Fibroblast of the conjunctiva (primary cell): ENCODE results near the gene MEN1.
"Not testable (repeated sequence)": the region's sequence is repeated elsewhere in the genome, so short reads cannot be mapped to it uniquely, and the experiment has no call there.

Source experiments
- DNase-seq: peaks from one replicate; pipeline ENCODE4 v3.0.0-alpha.2; 2010; ENCODE audit warnings: low read depth

MEN1 gene

DNA sequence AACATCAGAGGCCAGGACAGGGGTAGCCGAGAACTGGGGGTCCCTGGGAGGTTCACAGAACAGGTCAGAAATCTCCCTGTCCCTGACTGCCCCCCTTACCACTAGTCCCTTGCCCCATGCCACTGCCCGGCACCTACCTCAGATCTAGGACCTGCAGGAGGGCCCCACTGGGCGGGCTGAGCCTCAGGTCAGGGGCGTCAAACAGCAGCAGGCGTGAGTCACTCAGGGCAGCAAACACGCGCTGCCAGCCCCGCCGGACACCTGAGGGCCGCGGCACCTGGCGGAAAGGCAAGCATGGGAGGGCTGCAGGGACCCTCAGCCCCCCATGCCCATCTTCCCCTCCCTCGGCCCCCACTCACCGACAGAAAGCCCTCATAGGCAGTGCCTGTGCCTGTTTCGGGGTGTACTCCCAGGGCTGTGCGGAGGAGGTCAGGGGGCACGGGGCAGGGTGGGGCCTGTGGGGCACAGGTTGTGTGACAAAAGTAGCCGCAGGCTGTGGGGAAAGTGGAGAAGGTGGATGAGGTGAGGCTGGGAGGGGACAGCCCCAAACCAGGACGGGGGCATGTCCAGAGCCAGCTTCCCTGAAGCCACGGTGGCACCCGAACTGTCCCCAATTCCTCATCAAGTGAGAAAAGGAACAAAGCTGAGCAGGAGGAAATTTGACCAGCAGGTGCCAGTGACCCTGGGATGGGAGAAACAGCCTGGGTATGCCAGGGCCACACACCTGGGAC, 22.3 kb upstream of the MEN1 start:
- DNase-seq, result no peak

DNA sequence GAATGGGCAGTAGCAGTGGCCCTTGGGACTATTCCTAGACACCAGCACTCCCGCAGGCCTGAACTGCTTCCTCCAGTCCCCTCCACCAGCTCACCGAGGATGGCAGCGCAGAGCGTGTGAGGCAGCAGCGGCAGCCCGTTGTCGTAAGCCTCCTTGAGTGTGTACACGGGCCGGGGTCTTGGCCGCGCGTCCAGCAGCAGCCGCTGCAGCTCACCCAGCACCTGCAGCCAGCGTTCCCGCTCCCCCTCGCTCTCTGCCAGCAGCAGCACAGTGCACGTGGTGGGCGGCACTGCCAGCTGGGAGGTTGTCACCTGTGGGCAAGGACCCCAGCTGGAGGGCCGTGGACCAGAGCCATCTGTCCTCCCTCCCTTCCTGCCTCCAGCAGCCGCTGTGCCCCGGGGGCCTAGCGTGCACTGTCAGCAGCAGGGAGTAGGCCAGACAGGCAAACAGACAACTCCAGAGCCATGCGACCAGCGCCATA, 21.1 kb upstream of the MEN1 start:
- no peak for DNase-seq

DNA sequence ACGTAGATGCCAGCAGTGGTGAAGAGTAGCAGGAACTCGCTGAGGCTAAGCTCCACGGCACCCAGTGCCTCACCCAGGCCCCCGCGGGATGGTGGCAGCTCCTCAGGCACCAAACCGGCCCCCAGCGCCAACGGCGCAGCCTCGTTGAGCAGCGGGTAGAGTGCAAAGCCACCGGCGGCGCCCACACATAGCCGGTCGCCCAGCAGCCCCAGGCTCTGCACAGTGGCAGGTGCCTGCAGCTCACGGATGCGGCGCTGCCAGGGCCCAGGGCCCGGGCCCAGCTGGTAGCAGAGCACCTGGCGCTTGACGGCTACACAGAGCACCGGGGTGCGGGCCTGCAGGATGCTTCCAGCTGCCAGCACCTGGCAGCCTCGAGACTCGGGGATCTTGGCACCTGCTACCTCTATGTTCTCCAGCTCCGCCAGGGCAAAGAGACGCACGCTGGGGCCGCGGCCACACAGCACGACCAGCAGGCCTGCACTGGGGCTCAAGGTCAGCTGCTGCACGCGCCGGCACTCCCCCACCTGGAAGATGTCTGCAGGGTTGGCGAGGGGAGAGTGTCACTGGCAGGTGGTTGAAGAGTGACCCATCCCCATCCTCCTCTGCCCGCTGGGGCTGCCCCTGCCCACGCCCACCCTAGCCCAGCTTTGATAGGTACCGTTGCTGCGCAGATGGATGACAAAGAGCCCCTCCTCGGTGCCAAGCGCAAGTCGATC, 19.3 kb upstream of the MEN1 start:
- DNase-seq, result no peak

DNA sequence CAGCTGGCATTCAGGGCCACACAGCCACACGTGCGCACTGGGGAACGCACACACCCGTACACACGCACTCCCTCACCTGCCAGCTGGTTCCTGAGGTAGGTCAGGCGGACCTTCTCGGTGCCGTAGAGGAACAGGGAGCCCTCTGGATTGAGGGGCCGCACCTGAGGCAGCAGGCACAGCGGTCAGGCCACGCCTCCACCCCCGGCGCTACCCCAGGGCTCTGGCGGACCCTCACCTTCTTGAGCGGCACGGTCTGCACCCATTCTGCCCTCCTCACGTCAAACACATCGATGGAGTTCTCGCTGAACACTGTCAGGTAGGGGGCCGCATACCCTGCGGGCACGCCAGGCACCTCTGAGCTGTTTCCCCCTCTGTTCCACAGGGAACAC, 17.1 kb upstream of the MEN1 start:
- DNase-seq, result no peak

DNA sequence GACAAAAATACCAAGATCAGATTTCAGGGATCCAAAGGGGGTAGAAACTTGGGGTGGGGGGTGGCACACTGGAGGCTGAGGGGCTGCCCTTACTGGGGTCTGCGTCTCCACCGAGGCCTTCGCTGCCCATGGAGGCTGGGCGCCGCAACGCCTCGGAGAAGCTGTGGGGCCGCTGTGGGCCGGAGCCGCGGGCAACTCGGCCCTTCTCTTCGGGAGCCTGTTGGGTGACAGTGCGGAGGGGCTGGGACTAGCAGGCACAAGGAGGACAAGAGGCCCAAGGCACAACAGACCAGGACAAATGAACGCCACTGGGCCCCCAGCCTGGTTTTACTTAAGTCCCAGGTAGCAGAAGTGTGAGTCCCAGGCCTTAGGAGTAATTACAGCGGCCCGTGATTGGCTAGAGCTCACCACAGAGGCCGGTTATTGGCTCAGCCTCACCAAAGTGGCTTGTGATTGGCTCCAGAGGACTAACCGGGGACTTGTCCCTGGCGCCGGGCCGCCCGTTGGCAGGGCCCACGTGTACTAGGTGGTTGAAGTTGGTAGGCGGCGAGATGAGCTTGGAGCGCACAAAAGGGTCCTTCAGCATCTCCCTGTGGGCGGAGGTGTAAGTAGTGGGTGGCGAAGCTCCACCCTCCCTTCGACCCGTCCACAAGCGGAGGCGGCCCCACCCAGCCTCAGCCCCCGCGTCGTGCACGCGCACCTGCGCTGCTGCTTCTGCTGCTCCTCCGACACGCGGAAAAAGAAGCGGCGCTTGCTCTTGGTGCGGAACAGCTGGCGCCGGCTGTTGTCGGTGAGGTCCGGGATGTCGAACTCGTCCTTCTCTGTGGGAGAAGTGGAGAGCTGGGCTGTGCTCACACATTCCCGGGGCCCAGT, 16.5 kb upstream of the MEN1 start:
- no peak for DNase-seq

DNA sequence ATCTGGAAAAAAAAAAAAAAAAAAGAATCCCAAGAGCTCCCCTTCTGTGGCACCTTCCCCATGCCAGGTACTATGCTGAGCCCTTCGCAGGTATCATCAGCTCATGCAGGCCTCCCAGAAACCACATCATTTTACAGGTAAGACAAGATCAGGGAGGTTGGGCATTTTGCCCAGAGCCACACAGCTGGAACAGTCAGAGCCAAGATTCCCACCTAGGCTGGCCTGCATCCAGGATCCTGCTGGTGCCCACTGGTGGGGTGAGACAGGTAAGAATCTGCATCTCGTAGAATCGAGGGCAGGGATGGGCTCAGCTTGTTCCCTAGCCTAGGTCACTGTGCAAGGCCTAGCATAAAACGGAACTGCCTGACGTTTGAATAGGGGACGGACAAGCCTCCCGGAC, 15.7 kb upstream of the MEN1 start:
- no peak for DNase-seq

DNA sequence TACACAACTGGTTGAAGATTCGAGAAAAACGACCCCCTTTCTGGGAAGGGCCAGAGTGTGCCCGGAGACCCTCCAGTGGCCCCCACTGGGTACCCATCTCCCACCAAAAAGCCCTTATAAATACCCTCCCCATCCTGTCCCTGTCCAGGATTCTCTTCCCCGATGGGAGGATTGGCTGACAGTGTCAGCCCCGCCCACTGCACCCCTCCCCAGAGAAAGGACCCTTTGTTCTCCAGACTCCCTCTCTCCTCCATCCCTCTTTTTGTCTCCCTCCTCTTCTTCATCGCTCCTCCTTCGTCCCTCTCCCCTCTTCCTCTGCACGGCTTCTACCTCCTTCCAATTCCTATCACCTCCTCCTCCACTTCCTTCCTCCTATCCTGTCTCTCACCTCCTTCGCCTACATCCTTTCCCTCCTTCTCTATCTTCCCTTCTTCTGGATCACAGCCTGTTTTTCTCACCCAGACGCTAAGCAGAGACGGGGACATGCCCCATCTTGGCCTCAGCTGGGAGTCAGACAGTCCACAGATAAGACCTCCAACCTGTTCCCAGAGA, 13.3 kb upstream of the MEN1 start:
- DNase-seq, result no peak

DNA sequence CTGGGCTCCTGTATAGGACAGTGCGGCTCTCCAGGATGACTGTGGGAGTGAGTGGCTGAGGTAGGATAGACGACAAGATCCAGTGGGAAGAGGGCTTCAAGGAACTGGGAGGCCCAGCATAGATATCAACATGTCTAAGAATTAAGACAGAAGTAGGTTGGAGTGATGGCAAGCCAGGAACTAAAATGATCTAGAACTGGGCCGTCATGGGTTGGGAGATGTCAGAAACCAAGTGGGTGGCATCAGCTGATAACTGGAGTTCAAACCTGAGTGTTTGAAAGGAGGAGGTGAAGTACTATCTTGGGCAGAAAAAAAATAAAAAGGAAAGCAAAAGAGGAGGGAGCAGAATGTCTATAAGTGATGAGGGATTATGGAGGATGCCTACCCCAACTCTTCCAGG, 7.1 kb upstream of the MEN1 start:
- no peak for DNase-seq

DNA sequence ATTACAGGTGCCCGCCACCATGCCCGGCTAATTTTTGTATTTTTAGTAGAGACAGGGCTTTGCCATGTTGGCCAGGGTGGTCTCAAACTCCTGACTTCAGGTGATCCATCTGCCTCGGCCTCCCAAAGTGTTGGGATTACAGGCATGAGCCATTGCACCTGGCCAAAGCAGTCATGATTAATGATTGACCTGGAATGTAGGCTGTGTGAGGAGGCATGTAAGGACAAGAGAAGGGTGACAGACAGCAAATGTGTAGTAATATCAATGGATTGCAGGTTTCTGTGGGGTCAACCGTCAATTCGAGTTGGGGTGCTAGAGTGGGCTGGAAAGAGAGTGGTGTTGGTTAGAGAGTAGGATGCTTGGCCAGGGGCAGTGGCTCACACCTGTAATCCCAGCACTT, 5.1 kb upstream of the MEN1 start:
- not testable (repeated sequence) for DNase-seq

DNA sequence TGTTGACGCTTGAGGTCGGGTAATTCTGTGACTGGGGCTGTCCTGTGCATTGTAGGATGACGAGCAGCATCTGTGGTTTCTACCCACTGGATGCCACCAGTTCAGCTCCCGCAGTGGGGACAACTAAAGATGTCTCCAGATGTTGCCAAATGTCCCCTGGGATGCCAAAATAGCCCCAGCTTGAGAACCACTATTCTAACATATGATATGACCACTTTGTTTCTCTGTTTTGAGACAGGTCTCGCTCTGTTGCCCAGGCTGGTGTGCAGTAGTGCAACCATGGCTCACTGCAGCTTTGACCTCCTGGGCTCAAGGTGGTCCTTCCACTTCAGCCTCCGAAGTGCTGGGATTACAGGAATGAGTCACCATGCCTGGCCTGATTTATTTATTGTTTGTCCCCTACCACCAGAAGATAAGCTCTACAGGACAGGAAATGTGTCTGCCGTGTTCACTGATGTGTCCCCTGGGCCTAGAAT, 4.4 kb upstream of the MEN1 start:
- no peak for DNase-seq

DNA sequence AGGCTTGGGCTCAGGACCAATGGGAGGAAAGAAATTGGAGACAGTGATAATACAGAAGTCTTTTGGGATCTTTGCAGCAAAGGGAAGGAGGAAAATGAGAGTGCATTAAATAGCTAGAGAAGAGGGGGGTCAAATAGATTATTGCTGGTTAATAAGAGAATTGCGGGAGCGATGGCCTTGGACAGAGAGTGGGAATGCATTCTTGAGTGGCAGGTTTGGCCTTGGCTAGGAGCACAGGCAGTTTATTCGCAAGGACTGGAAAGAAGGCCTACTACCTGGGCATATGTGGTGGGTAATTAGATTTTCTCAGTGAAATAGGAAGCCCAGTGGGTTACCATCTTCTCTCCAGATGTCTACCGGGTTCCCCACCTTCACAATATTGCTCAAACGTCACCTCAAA, 3.5 kb upstream of the MEN1 start:
- no peak for DNase-seq

DNA sequence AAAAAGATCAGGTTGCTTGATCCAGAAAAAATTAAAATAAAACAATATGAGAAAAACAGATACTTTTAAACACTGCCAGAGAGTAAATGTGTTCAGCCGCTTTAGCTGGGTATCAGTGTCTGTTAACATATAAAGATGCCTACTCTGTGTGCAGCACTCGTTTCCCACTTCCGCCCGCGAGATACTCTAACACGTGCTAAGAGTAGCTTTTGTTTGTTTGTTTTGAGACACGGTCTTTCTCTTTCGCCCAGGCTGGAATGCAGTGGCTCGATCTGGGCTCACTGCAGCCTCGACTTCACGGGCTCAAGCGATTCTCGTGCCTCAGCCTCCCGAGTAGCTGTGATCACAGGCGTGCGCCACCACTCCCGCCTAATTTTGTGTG, 531 bp upstream of the MEN1 start:
- DNase-seq, result no peak

DNA sequence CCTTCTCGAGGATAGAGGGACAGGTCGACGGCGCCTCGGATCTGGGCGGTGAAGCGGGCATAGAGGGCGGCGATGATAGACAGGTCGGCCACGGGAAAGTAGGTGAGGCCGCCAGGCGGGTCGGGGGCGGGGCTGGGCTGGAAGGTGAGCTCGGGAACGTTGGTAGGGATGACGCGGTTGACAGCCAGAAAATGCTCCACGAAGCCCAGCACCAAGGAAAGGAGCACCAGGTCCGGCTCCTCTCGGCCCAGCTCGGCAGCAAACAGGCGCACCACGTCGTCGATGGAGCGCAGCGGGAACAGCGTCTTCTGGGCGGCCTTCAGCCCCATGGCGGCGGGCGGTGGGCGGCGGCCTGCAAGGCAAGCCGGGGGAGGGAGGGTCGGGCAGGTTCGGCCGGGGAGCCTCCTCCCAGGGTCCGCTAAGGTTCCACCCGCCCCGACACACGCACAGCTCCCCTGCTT, 540 bp downstream of the MEN1 start:
- DNase-seq, result no peak

DNA sequence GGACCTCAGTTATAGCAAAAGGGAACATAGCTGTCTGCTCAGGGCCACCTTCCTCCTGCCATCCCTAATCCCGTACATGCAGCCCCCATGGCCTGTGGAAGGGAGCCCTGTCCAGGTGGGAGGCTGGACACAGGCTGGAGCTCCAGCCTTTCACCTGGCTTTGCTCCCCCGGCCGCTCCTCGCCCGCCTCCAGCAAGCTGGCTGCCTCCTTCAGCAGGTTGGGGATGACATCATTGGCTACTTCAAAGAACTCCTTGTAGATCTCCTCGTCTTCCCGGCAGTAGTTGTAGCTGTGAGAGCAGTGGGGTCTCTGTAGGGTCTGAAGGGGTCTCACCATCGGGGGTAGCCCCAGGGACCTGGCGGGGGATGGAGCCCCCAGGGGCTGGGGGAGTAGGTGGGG, 4.9 kb downstream of the MEN1 start:
- DNase-seq, result no peak

DNA sequence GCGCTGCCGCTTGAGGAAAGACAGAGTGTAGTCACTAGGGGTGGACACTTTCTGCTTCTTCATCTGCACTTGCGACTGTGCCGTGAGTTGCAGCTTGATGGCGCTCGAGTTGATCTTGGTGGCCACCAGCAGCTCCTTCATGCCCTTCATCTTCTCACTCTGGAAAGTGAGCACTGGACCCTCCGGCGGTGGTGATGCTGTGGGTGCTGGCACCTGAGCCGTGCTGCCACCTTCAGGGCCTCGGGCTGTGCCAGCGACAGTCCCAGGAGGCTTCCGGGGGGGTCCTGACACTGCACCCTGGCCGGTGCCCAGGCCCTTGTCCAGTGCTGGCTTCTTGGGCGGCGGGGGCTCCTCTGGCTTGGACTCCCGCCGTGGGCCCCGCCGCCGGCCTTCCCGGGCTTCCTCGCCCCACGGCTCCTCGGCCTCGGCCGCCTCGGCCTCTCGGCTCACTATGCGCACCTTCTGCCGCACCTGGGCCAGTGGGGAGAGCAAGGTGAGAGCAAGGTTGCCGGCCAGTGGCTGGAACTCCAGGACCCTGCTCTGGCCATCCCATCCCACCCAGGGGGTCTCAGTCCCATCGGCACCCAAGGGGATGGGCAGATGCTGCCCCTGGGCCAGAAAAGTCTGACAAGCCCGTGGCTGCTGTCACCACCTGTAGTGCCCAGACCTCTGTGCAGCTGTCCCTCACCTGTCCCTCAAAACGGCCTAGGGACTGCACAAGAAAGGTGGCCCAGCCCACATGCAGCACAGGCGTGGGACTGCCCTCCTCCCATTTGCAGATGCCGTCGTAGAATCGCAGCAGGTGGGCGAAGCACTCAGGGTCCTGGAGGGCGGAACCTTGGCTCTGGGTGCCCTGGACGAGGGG, 5.8 kb downstream of the MEN1 start:
- no peak for DNase-seq

DNA sequence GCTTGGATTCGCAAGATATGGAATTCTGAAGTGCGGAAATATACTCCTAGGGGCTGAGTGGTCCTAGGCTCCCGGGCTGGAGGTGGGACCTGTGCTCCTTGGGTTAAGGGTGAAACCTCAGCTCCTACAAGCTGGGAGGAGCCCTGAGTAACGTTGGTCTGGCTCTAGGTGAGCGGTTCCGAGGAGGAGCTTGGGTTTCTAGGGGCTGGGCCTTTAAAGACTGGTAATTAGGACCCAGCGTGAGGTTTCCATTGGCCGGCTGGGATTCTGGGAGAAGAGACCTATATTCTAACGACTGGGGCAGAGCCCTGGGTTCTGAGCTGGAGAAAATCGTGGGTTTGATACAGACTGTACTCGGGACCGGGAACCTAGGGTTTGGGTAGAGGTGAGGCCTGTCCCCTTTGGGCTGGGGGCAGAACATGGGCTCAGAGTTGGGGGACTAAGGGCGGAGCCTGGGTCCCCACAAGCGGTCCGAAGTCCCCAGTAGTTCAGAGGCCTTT, 6.5 kb downstream of the MEN1 start:
- no peak for DNase-seq

DNA sequence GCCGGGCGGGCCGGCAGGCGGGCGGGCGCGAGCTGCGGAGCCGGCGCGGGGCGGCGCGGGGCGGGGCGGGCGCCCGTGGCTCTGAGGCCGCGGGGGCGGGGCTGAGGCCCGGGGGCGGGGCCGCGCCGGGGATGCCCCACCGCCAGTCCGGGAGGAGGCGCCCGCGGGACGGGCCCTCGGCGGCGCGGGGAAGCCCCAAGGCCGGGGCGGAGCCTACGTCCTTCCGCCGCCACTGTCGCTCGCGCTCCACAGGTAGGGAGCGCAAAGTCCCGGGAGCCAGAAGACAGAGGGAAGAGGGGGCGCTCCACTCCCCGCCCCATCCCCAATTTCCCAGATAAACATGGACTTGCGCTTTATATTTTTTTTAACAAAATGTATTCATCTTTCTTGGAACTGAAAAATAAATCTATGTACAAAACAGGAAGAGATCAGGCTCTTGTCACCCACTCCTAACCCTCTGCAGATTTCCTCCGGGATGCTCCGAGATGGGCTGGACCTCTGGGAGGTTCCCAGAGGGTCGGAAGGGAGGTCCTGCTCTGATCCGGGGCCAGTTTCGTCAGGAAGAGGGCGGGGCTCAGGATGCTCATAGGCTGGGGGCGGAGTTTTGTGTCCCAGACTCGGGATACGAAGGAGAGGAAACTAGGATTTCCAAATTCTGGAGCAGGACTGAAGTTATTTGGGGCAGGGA, 7.0 kb downstream of the MEN1 start, which contains the start of gene MAP4K2:
Gene MAP4K2, minus strand, starts transcription at position 57 of the 688 bp plus-strand sequence. CDS start 65 bp downstream, outside the sequence.
- DNase-seq, result peak; percentile 60

DNA sequence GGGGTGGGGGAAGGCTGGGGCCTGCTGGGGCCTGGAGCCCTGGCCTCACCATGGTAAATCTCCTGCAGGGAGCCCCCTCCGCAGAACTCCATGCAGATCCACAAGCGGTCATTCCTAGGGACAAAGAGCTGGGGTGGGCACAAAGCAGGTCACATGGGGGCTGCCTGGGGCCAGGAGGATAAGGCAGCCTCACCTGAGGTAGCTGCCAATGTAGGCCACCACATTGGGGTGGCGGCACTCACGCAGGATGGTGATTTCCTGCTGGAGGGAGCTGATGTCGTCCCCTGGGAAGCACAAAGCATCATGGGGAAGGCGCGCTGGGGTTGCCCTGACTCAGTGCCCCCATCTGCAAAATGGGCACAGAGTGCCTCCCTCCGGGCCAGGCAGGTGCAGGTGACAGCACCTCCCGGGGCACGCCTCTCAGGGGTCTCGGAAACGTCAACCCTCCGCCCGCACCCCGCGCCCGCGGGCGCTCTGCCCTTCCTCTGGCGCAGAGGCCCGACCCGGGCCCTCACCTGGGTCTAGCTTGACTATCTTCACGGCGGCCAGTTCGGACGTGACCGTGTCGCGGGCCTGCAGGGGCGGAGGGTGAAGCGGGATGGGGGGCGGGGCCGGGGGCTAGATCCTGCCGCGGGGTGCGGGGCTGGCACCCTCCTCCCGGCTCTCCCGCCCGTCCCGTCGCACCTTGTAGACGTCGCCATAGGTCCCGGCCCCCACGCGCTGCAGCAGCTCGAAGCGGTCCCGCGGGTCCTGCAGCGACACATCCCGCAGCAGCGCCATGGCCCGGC, 7.8 kb downstream of the MEN1 start:
- no peak for DNase-seq

DNA sequence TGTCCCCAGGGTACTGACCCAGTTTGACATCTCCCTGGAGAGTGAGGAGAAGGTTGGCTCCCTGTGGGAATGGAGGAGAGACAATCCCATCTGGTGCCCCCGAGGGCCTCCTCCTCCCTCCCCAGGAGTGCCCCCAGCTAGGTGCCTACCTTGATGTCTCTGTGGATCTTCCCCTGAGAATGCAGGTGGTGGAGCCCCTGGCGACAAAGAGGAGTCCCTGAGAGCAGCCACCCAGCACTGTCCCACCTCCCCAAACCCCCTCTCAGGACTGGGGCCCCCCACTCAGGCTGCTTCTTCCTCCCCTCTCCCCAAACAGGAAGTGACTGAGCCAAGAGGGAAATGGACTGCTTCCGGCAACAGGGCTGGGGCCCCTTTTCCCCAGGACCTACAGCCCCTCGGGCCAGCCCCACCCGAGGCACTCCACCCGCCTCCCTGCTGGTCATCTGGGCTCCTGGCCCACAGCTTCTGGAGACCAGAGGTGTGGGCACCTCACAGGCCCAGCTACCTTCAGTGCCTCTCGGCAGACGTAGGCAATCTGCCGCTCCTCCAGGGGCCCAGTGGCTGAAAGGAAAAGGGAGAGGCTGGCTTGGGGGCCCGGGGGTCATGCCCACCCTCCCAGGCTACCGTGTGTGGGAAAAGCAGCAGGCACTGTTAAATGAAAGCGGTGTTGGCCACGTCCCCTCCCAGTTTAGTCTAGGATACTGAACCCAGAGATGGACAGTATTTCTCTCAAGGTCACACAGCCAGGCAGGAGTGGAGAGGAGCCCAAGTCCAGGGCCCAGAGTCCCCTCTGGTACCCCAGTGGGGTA, 8.6 kb downstream of the MEN1 start:
- no peak for DNase-seq
